VCaP (cell line): ENCODE results near the gene CWC25.
A peak's percentile ranks its signal among the peaks of the same experiment; 100 is the strongest.
"Not testable (repeated sequence)": the region's sequence is repeated elsewhere in the genome, so short reads cannot be mapped to it uniquely, and the experiment has no call there.

Experiments
- H3K27ac ChIP-seq: fragments of 450-650 bp; 2 replicates; pipeline ENCODE4 v1.5.1; 2017
- TF ChIP-seq, protein P1 (sequence below): fragments of 450-650 bp; conservative IDR thresholded peaks from 2 replicates; pipeline ENCODE4 v1.5.1; 2017; ENCODE audit warnings: mild to moderate bottlenecking, moderate library complexity

CWC25 gene

DNA sequence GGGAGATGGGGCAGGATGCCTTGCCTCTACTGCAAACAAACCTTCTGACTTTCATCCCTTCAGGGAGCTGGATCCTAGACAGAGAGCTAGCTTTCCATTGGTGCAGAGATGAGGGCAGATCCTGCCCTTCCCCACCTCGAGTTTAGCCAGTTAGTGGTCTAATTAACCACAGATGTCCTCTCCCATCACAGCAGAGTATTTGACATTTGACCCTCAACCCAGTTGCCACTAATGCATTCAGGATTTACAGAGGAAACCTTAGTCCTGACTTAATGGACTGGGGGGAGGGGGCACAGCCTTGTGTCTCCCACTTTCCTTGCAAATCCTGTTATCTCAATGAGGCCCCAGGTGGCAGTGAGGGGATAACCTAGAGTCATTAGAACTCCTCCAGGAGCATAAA lies 35.9 kb downstream of the CWC25 start:
- H3K27ac ChIP-seq = peak overlapping the region; percentile 37; the same call in 1 of the 2 replicates
- TF ChIP-seq, protein P1, sequence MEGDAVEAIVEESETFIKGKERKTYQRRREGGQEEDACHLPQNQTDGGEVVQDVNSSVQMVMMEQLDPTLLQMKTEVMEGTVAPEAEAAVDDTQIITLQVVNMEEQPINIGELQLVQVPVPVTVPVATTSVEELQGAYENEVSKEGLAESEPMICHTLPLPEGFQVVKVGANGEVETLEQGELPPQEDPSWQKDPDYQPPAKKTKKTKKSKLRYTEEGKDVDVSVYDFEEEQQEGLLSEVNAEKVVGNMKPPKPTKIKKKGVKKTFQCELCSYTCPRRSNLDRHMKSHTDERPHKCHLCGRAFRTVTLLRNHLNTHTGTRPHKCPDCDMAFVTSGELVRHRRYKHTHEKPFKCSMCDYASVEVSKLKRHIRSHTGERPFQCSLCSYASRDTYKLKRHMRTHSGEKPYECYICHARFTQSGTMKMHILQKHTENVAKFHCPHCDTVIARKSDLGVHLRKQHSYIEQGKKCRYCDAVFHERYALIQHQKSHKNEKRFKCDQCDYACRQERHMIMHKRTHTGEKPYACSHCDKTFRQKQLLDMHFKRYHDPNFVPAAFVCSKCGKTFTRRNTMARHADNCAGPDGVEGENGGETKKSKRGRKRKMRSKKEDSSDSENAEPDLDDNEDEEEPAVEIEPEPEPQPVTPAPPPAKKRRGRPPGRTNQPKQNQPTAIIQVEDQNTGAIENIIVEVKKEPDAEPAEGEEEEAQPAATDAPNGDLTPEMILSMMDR = no peak

DNA sequence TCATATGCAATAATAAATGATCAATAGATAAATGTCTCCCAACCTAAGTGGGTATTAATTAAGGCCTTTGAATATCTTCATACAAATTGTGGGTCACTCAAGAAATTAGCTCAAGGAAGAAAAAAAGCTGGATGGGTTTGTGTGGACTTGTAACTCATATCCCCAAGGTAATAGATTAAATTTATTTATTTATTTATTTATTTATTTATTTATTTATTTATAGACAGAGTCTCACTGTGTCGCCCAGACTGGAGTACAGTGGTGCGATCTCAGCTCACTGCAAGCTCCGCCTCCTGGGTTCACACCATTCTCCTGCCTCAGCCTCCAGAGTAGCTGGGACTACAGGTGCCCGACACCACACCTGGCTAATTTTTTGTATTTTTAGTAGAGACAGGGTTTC lies 37.1 kb downstream of the CWC25 start:
- not testable (repeated sequence) for H3K27ac ChIP-seq

DNA sequence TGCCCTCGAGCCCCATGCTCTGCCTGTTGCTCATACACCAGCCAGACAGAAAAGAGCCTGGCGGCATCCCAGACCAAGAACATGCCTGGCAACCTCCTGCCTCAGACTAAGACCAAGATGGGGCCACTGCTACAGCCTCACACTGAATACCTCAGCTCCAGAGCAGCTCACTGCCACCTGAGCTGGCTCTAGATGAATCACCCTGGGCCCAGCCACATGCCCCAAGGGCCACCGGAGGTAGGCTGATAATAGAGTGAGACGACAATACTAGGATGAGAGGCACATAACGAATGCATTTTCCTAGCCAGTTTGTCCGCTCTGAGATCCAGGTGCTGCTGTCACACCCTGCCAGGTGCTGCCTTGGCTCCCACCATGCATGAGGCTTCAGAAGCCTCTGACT lies 38.7 kb downstream of the CWC25 start:
- TF ChIP-seq, protein P1 = no peak
- no peak overlapping the region for H3K27ac ChIP-seq

DNA sequence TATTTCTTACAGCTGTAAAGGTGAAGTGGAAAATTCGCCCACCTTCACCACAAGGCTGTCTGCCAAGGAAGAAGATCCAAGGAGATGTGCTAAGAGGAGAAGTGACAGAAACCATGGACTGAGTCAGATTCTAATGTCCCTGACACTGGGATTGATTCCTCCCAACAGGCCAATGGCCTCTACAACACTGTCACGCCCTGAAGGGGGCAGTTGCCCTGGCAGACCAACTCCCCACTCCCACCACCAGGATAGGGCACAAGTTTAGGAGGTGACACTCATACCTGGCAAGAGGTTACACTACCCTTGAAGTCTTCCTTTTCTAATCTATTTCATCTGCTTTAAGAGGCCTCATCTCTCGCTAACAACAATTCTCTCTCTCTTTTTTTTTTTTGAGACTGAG lies 41.9 kb downstream of the CWC25 start:
- TF ChIP-seq, protein P1 = no peak
- H3K27ac ChIP-seq = no peak overlapping the region

DNA sequence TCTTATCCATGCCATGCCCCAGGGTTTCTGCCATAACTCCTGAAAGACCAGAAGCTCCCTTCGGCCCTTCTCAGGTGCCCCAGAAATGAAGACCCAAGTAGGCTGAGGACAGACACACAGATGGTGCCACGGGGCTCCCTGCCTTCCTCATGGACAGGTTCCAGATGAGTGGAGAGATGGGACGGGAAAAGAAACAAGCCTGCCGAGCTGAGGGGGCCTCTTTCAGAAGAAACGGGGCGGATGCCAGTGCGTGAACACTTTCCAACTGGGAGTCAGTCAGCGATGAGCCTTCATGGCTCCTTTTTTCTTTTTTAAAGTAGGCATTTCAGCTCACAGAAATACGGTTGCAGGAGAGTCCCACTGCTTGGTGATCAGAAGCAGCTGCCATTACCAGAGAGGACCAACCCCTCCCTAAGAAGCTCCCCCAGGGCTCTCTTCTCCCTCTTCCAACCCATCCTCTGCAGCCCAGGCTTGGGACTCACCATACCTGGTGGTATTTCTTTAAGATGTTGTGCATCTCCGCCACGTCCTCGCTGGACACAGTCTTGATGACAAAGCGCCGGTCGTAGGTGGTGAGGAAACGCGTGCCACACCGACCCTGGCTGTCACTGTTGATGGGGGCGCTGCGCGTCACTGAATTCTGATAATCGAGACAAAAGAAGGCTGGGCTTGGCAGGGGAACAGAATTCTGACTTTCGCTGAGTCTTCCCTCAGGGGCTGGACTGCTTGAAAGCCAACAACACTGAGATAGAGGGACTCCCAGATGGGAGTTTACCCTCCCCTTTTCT lies 45.0 kb downstream of the CWC25 start:
- H3K27ac ChIP-seq = no peak overlapping the region
- TF ChIP-seq, protein P1 = no peak

DNA sequence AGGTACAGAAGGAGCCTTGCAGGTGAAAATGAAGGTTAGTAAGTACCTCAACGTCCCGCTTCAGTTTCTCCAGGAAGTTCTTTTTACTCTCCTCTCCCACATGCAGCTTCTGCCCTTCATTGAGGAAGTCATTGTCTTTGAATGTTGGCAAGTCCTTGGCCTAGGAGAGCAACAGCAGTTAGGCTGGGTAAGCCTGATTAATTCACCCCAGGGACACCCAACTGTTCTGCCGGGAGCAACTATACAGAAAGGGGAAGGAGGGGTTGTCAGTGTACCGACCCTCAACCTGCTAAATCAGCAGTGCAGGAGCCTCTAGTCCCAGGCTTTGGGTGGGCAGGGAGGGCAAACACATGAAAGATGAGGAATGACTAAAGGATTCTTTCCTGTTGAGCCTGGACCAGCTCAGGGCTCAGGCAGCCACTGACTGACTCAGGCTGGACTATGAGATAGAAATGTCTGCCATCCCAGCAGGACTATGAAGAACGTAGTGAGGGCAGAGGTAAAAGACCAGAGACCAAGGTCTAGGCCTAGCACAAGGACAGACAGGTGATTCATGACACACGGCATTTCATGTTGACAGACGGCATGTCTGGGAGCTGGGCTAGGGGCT lies 47.4 kb downstream of the CWC25 start:
- TF ChIP-seq, protein P1 = no peak
- no peak overlapping the region for H3K27ac ChIP-seq

DNA sequence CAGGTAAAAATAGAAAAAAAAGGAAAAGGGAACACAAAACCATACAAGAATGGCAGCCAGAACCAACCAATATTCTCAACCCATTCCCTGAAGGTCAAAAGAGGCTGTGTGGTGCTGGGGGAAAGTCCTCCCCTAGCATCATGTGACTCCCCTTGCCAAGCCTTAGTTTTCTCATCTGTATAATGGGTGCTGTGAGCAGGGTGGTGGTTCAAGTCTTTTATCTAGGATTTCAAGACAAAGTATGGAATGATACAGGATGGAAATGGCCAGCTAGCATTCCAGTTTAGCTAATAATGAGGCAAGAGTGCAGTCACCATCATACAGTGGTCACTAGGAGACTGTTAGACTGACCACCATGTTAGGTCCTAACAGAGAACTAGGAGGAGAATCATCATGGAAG lies 51.9 kb downstream of the CWC25 start:
- TF ChIP-seq, protein P1 = no peak
- no peak overlapping the region for H3K27ac ChIP-seq

DNA sequence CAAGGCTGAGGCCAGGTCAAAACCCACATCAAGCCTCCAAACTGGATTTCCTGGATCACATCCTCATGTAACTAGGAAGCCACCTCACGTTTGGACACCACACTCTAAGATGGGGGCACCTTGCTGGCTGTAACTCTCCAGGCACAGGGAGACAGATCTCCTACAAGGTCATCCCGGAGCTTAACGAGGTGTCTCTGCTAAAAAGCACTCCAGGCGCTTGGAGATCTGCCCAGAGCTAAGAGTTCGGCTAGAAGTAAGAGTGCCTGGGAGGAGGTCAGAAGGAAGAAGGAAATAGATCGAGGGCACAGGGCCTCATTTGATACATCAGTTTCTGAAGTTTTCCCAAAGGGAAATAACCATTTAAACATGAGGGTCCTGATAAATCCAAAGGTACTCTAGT lies 56.7 kb downstream of the CWC25 start:
- no peak overlapping the region for H3K27ac ChIP-seq
- TF ChIP-seq, protein P1 = no peak
